IPS-20b (cell line): ENCODE measurements around the gene MSI2.

Experiments
- H3K27ac ChIP-seq: one replicate; pipeline ENCODE4 v1.5.1; 2013; ENCODE audit warnings: low read length
- H3K27me3 ChIP-seq: 2 replicates; pipeline ENCODE4 v1.6.1; 2013; ENCODE audit warnings: mild to moderate bottlenecking, low read length, inconsistent platforms; ENCODE audit not compliant: insufficient read depth
- H3K36me3 ChIP-seq: 2 replicates; pipeline ENCODE4 v1.6.1; 2013; ENCODE audit warnings: low read depth, mild to moderate bottlenecking, inconsistent platforms, low read length, moderate library complexity; ENCODE audit not compliant: insufficient read depth
- H3K4me1 ChIP-seq: 2 replicates; pipeline ENCODE4 v1.6.1; 2013; ENCODE audit warnings: mild to moderate bottlenecking, control low read depth, inconsistent platforms, low read length, moderate library complexity; ENCODE audit not compliant: insufficient read depth
- H3K4me3 ChIP-seq: 2 replicates; pipeline ENCODE4 v1.5.1; 2013; ENCODE audit warnings: mild to moderate bottlenecking, low read length, inconsistent platforms
- H3K9ac ChIP-seq: 2 replicates; pipeline ENCODE4 v1.6.1; 2013; ENCODE audit warnings: low read depth, mild to moderate bottlenecking, inconsistent platforms, low read length, moderate library complexity
- H3K9me3 ChIP-seq: 2 replicates; pipeline ENCODE4 v1.6.1; 2013; ENCODE audit warnings: mild to moderate bottlenecking, low read depth, low read length, inconsistent platforms; ENCODE audit not compliant: insufficient read depth

The MSI2 gene

DNA sequence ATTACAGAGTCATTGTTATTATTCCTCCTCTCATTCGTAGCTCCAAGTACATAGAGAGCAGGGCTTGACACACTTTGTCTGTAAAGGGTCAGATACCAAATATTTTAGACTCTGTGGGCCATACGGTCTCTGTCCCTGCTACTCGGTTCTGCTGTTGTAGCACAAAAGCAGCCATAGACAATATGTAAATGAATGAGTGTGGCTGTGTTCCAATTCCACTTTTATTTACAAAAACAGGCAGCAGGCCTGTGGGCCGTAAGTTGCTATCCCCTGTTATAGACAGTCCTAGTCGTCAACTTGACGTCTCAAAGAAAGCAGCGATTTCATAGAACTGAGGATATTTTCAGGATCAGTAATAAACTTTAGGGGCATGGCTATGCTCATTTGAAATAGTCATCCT lies 161.6 kb downstream of the MSI2 start:
- Histone ChIP-seq H3K9me3 (no peaks in the 10 kb centered on the region), H3K36me3 (no peaks in the 10 kb centered on the region), H3K4me3 (no peak overlapping the region), H3K27me3 (no peaks in the 10 kb centered on the region), H3K4me1 (no peaks in the 10 kb centered on the region), H3K9ac (no peak overlapping the region), H3K27ac (no peak overlapping the region)

DNA sequence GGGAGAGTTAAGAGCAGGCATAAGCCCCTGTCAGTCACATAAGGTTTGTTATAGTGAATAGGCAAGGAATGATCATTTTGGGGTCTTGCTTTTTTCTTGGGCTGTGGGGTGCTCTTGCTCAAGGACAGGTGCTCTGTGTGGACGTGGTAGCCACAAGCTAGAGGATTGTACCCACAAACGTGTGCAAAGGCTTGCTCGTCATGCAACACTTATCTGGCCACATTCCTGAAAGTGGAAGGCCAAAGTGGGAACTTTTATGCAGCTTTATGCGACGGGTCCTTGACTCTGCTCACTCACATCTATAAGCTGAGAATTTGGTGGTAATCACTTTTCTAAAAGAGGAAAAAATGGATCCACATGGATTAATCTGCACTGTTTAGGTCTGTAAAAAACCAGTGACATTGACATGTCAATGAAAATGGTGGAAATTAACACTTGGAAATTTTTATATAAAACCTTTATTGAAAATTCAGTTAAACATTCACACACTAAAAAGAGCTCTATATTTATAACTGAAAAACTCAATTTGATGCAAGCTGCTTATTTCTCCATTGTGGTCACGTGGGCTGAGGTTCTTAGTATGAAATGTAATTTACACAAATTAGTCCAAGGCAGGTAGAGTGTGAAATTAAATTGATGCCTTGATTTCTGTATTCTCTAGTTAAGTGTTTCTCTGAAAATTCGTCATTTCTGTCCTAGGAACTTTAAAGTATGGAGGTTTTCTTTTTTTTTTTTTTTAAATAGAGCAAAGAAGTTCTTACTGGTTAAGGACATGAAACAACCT lies 162.3 kb downstream of the MSI2 start:
- H3K4me1 ChIP-seq, result no peaks in the 10 kb centered on the region
- no peaks in the 10 kb centered on the region for H3K9me3 ChIP-seq
- H3K27me3 ChIP-seq, result no peaks in the 10 kb centered on the region
- H3K9ac ChIP-seq, result no peak overlapping the region
- H3K27ac ChIP-seq, result no peak overlapping the region
- no peaks in the 10 kb centered on the region for H3K36me3 ChIP-seq
- no peak overlapping the region for H3K4me3 ChIP-seq

DNA sequence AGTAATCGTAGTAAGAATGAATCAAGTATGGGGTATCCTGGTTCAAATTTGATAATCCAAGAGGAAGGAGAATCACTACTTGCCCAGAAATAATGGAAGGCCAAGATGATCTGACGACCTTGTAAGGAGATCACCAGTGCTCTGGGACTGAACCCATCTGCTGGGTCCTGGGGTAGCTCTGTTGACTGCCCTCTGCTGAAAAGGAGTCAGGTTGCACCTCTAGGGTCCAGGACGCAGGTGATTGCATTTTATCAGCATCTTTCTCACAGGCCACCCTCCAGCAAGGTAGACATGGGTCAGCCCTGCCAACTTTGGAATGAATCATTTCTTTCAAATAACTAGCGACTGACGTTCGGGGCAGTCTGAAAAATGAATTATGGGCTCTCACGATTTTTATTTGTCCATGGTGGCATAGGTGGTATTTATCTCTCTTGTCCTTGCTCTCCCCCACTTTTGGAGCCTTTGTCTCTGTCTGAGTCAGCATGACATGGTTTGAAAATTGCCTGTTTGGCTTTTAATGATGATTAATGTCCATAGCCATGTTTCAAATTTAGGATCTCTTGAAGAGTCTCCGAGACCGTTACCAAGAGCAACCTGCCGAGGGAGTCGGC lies 163.7 kb downstream of the MSI2 start:
- H3K9ac ChIP-seq, result no peak overlapping the region
- no peak overlapping the region for H3K4me3 ChIP-seq
- no peaks in the 10 kb centered on the region for H3K27me3 ChIP-seq
- no peak overlapping the region for H3K27ac ChIP-seq
- H3K9me3 ChIP-seq, result no peaks in the 10 kb centered on the region
- H3K36me3 ChIP-seq, result no peaks in the 10 kb centered on the region
- peaks cover 6% of the 10 kb centered on the region; the same call in 1 of the 2 replicates for H3K4me1 ChIP-seq

DNA sequence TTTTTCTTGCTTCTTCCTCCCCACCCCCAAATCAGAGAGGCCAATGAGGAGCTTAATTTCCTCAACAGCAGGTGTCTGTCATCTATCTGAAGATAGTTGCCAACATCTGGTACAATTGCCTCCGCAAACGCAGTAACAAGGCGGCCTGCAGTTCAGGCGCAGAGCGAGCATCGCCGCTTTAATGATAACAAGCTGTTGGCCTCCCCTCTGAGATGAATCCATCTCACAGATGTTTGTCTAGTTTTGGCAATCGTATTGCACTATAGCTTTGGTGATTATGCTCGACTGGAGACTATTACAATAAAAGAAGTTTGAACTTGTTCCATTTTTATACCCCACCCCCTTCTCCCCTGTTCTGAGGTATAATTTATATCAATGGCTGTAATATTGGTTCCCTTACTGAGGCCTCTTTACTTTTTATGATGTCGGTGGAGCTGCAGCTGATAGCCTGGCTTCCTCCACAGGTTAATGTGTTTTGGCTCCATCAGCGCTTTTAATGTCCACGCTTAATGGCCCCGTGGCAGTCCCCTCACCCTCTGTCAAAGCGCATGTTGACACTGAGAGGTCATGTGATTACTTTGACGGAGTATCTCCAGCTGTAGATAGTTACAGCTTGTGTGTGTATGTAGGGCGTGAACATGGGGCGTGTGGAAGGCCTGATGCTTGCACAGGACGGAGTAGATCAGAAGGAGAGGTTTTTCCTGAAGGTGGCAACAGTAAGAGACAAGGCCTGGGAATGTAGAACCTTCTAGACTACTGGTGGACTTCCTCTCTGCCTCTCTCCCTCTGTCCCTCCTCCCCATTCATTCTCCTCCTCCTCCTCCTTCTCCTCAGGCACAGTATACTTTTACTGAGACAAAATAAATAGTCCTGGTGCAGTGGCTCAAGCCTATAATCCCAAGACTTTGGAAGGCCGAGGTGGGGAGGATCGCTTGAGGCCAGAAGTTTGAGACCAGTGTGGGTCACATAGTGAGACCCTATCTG lies 164.7 kb downstream of the MSI2 start:
- no peak overlapping the region for H3K9ac ChIP-seq
- no peak overlapping the region for H3K27ac ChIP-seq
- no peaks in the 10 kb centered on the region for H3K36me3 ChIP-seq
- no peaks in the 10 kb centered on the region for H3K9me3 ChIP-seq
- H3K4me1 ChIP-seq, result peaks cover 16% of the 10 kb centered on the region; the same call in 1 of the 2 replicates
- no peak overlapping the region for H3K4me3 ChIP-seq
- no peaks in the 10 kb centered on the region for H3K27me3 ChIP-seq

DNA sequence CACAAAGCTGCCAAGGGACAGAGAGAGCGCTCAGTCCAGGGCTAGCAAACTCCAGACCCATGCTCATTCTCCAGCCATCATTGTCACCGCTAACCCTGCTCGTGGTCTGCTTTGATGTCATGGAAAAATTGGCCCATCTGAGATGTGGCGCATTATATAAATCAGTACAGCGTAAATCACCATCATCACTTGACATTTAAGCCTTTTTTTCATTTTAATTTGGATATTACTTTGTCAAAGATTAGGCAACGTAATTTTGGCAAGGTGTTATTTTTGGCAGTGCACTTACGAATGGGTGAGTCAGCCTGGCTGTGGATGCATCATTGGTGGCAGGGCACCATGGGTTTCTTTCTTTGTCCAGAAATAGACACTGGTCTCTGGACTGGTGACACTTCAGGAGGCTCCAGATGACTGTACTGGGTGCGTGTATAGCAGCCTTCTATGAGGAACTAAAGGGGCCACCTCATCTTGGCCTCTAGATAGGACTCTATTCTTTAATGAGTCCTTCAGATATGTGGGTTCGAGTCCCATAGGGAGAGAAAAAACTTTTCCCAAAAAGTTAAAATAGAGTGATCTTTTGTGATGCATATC lies 166.3 kb downstream of the MSI2 start:
- no peak overlapping the region for H3K4me3 ChIP-seq
- no peak overlapping the region for H3K9ac ChIP-seq
- no peaks in the 10 kb centered on the region for H3K9me3 ChIP-seq
- H3K36me3 ChIP-seq, result no peaks in the 10 kb centered on the region
- H3K27me3 ChIP-seq, result no peaks in the 10 kb centered on the region
- peaks cover 25% of the 10 kb centered on the region for H3K4me1 ChIP-seq
- no peak overlapping the region for H3K27ac ChIP-seq

DNA sequence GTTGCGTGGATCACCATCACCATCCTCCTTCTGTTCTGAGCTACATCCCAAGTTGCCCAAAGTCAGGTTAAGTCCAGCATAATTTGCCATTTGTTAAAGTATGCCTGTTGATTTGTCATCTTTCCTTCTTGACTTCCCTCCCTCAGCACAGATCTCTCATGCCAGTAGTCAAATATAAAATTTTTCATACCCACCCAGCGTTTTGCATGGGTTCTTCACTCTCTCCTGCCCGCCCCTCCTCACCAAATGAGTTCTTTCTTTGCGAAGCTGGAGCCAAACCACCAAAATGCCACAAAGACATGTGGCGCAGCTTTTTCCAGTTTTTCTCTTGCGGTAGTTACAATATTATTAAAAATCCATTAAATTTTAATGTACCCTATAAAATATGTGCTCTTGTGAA lies 167.2 kb downstream of the MSI2 start:
- H3K4me3 ChIP-seq, result no peak overlapping the region
- H3K9me3 ChIP-seq, result no peaks in the 10 kb centered on the region
- peaks cover 25% of the 10 kb centered on the region for H3K4me1 ChIP-seq
- H3K27ac ChIP-seq, result no peak overlapping the region
- no peaks in the 10 kb centered on the region for H3K27me3 ChIP-seq
- no peak overlapping the region for H3K9ac ChIP-seq
- no peaks in the 10 kb centered on the region for H3K36me3 ChIP-seq

DNA sequence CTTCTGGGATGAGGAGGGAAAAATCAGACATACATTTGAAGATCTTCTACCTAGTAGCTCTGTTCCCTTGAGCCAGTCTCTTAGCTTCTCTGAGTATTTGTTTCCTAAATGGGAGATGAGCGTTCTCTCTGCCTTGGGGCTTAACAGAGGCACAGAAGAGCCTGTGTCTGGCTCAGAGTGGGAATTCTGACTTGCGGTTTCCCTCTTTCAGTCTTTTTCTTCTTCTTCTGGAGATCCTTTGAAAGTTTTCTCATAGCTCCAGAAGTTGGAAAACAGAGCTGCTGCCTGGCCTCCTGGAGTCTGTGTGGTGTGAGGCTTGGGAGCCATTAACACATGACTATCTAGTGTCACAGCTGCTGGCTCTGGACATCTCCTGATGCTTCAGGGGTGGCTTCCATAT lies 167.9 kb downstream of the MSI2 start:
- H3K9ac ChIP-seq, result no peak overlapping the region
- H3K9me3 ChIP-seq, result no peaks in the 10 kb centered on the region

DNA sequence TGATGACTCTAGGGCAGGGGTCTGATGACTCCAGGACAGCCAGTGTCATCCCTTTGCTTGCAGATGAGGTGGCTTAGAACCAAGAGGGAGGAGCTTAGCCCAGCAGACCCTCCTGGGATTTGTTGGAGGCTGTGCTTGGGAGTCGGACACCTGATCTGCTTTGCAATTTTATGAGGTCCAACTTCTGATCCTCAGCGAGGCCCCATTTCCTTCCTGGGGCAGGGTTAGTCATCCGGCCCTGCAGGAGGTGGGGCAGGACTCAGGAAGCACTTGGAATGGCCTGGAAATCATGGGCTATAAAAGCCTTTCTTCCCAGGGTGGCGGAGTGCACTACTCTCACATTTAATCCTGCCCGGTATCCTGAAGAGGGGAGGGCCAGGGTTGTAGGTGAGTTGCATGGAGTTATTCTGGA lies 168.5 kb downstream of the MSI2 start:
- Histone ChIP-seq H3K9ac (no peak overlapping the region), H3K36me3 (no peaks in the 10 kb centered on the region), H3K4me3 (no peak overlapping the region)

More for the DNA sequence above, 167.9 kb downstream of the MSI2 start:
- no peak overlapping the region for H3K27ac ChIP-seq
- H3K36me3 ChIP-seq, result no peaks in the 10 kb centered on the region
- no peak overlapping the region for H3K4me3 ChIP-seq
- H3K4me1 ChIP-seq, result peaks cover 25% of the 10 kb centered on the region
- no peaks in the 10 kb centered on the region for H3K27me3 ChIP-seq

DNA sequence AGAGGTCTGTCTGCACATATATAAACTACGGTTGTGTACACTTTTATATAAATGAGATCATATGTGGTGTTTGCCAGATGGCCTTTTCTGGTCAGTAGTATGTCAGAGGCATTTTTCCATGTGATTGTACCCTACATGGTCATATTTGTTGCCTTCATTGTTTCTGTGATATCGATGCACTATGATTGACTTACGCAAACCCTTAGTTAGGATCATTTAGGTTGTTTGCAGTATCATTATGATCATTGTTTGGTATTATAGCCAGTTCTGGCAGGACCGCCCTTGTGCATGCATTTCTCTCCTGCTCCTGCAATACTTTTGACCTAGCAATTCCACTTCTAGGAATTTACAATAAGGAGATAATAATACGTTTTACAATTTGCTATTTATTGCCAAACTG lies 169.1 kb downstream of the MSI2 start:
- H3K36me3 ChIP-seq, result no peaks in the 10 kb centered on the region
- no peaks in the 10 kb centered on the region for H3K27me3 ChIP-seq
- H3K4me1 ChIP-seq, result peaks cover 25% of the 10 kb centered on the region
- no peak overlapping the region for H3K4me3 ChIP-seq
- no peak overlapping the region for H3K9ac ChIP-seq
- no peaks in the 10 kb centered on the region for H3K9me3 ChIP-seq
- no peak overlapping the region for H3K27ac ChIP-seq

More for the DNA sequence above, 168.5 kb downstream of the MSI2 start:
- Histone ChIP-seq H3K9me3 (no peaks in the 10 kb centered on the region), H3K27ac (no peak overlapping the region), H3K27me3 (no peaks in the 10 kb centered on the region), H3K4me1 (peaks cover 25% of the 10 kb centered on the region)

DNA sequence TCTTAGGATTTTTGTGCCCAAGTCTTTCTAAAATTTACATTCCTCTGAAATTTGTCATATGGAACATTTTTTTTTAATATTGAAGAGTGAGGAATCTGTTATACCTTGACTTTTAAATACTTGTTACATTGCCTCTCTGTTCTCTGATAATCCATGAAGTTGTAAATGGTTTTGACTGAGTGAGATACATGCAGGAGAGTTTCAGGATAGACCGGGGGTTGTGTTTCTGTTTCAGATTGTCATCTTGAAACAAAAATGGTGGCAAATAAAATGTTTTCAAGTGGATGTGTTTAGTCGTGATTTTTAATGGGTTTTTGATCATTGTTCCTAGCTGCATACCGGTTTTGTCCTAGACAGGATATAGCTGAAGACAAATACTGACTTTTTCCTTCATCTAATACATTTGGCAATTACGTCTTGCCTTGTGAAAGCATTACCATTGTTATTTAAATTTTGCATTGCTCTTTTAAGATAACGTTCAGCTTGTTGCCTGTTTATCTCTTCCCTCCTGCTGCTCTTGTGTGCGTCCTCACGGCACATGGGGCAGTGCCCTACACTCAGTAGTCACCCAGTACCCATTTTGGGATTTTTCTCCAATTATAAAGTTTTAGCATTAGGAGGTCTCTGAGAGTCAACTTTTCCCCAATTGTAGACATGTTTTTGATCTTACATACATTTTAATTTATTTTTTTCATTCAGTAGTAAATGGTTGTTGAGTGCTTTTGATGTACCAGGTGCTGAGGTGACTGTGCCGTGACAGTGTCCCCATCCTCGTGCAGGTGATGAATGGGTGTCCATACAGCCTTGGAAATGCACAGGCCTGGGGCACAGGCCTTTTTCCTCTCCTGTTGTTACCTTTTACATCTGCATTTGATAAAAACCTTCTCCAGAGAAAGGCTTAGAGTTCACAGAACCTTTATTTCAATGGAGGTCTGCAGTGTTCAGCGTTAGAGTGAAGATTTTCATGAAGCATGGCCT lies 169.9 kb downstream of the MSI2 start:
- Histone ChIP-seq H3K9ac (no peak overlapping the region), H3K27ac (no peak overlapping the region), H3K36me3 (no peaks in the 10 kb centered on the region), H3K4me1 (peaks cover 25% of the 10 kb centered on the region), H3K4me3 (peak overlapping the region; percentile 26), H3K27me3 (no peaks in the 10 kb centered on the region), H3K9me3 (no peaks in the 10 kb centered on the region)
